ENCODE measurements around the gene IRGC. TPM values are rescaled to one million over a fixed set of nuclear protein-coding genes. Genes with fewer than 3 reads are reported as not detected.

IRGC gene
- total RNA-seq, 2 donors from 2014 or later, result not detected

GRCh38 chr19:43765109-43765876, 49.4 kb downstream of the IRGC start:
- H3K4me1 Mint-ChIP-seq, result no peaks in the 10 kb centered on the region
- WGBS, 2 experiments (ENCODE audit: insufficient coverage in 1 of 2, insufficient read length in 1 of 2), result 73 to 75% methylated on average over 4 to 16 of the region's 16 CpGs
- Histone ChIP-seq H3K36me3 (ENCODE audit: control insufficient read depth, insufficient read depth, low read length) (no peaks in the 10 kb centered on the region), H3K4me1 (ENCODE audit: control insufficient read depth, insufficient read depth, low read length) (no peaks in the 10 kb centered on the region), H3K27ac (ENCODE audit: low read depth, low read length) (no peak overlapping the region), H3K9ac (ENCODE audit: extremely low read depth, low read length, poor library complexity, severe bottlenecking) (no peak overlapping the region), H3K27me3 (ENCODE audit: control insufficient read depth, insufficient read depth, low read length, poor library complexity, severe bottlenecking) (no peaks in the 10 kb centered on the region), H3K9me3 (ENCODE audit: control insufficient read depth, low read length) (no peaks in the 10 kb centered on the region), H3K4me3 (ENCODE audit: low read length) (no peak overlapping the region)
- TF ChIP-seq CTCF (conservative IDR thresholded peaks at IDR 0.05), result no peak
- peaks cover 25% of the 10 kb centered on the region for H3K27me3 Mint-ChIP-seq (ENCODE audit: insufficient read depth)
- H3K4me3 Mint-ChIP-seq, result no peak overlapping the region
- peak overlapping the region; percentile 26 for H3K27ac Mint-ChIP-seq
- no peaks in the 10 kb centered on the region for H3K36me3 Mint-ChIP-seq (ENCODE audit: low read depth)
- H3K9me3 Mint-ChIP-seq, result no peaks in the 10 kb centered on the region
- peak; percentile 67 for DNase-seq

- H3K4me1 Mint-ChIP-seq, result no peaks in the 10 kb centered on the region
These were observed 50.8 kb downstream of the IRGC start for GRCh38 chr19:43766755-43767043.

GRCh38 chr19:43767316-43767715, 51.4 kb downstream of the IRGC start:
- DNase-seq, result no peak
- Mint-ChIP-seq H3K9me3 (no peaks in the 10 kb centered on the region), H3K4me1 (no peaks in the 10 kb centered on the region), H3K36me3 (ENCODE audit: low read depth) (no peaks in the 10 kb centered on the region), H3K27ac (no peak overlapping the region), H3K27me3 (ENCODE audit: insufficient read depth) (peaks cover 44% of the 10 kb centered on the region), H3K4me3 (no peak overlapping the region)
- no peak for TF ChIP-seq CTCF (conservative IDR thresholded peaks at IDR 0.05)
- no peaks in the 10 kb centered on the region for H3K4me1 ChIP-seq (ENCODE audit: control insufficient read depth, insufficient read depth, low read length)
- no peak overlapping the region for H3K27ac ChIP-seq (ENCODE audit: low read depth, low read length)
- no peak overlapping the region for H3K4me3 ChIP-seq (ENCODE audit: low read length)
- WGBS, 2 experiments (ENCODE audit: insufficient coverage in 1 of 2, insufficient read length in 1 of 2), result 92 to 100% methylated on average over 3 to 7 of the region's 7 CpGs
- peaks cover 14% of the 10 kb centered on the region for H3K27me3 ChIP-seq (ENCODE audit: control insufficient read depth, insufficient read depth, low read length, poor library complexity, severe bottlenecking)
- no peaks in the 10 kb centered on the region for H3K9me3 ChIP-seq (ENCODE audit: control insufficient read depth, low read length)
- no peak overlapping the region for H3K9ac ChIP-seq (ENCODE audit: extremely low read depth, low read length, poor library complexity, severe bottlenecking)
- no peaks in the 10 kb centered on the region for H3K36me3 ChIP-seq (ENCODE audit: control insufficient read depth, insufficient read depth, low read length)

More at GRCh38 chr19:43766755-43767043, 50.8 kb downstream of the IRGC start:
- no peaks in the 10 kb centered on the region for H3K9me3 ChIP-seq (ENCODE audit: control insufficient read depth, low read length)
- peaks cover 8% of the 10 kb centered on the region for H3K27me3 ChIP-seq (ENCODE audit: control insufficient read depth, insufficient read depth, low read length, poor library complexity, severe bottlenecking)
- Mint-ChIP-seq H3K9me3 (no peaks in the 10 kb centered on the region), H3K27ac (no peak overlapping the region), H3K4me3 (no peak overlapping the region), H3K36me3 (ENCODE audit: low read depth) (no peaks in the 10 kb centered on the region), H3K27me3 (ENCODE audit: insufficient read depth) (peaks cover 39% of the 10 kb centered on the region)
- H3K36me3 ChIP-seq (ENCODE audit: control insufficient read depth, insufficient read depth, low read length), result no peaks in the 10 kb centered on the region
- no peak overlapping the region for H3K27ac ChIP-seq (ENCODE audit: low read depth, low read length)
- no peak overlapping the region for H3K4me3 ChIP-seq (ENCODE audit: low read length)
- no peak for DNase-seq
- WGBS, 2 experiments (ENCODE audit: insufficient coverage in 1 of 2, insufficient read length in 1 of 2), result 79 to 81% methylated on average over 3 to 4 of the region's 4 CpGs
- no peaks in the 10 kb centered on the region for H3K4me1 ChIP-seq (ENCODE audit: control insufficient read depth, insufficient read depth, low read length)
- no peak for TF ChIP-seq CTCF (conservative IDR thresholded peaks at IDR 0.05)
- H3K9ac ChIP-seq (ENCODE audit: extremely low read depth, low read length, poor library complexity, severe bottlenecking), result no peak overlapping the region
